ENCODE results near the gene CCDC60. TPM values are rescaled to one million over a fixed set of nuclear protein-coding genes. Genes with fewer than 3 reads are reported as not detected.
"Not testable (repeated sequence)": the region's sequence is repeated elsewhere in the genome, so short reads cannot be mapped to it uniquely, and the experiment has no call there.

Gene CCDC60
- total and polyA plus RNA-seq, 8 donors, result 4.1 TPM; not detected in 7

DNA sequence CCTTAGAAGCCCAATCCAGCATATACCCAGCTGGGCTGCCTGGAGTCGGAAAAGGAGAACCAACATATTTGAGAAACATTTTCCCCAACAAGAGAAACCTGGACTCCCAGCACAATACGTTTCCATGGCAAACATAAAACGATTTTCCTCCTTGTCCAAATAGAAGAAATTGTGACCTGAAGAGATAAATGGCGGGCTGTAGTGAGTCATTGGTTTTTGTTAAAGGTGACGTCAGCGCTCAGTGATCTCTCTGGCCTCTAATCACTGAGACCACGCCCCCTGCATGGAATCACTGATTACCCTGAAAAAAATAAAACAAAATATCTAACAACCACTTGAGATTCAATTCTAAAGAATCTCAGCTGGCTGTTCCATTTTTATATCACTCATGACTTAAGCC, 6.0 kb downstream of the CCDC60 start:
- Histone ChIP-seq H3K4me1 (no peaks in the 10 kb centered on the region), H3K9me3 (no peaks in the 10 kb centered on the region), H3K36me3 (no peaks in the 10 kb centered on the region), H3K4me3 (no peak overlapping the region), H3K27ac (no peak overlapping the region), H3K27me3 (no peaks in the 10 kb centered on the region)
- no peak for DNase-seq
- TF ChIP-seq EP300 (IDR thresholded peaks at IDR 0.05), result no peak
- TF ChIP-seq POLR2AphosphoS5 (IDR thresholded peaks at IDR 0.05), result no peak
- TF ChIP-seq POLR2A (IDR thresholded peaks at IDR 0.05), result no peak
- WGBS, 5 donors, result 56 to 74% (median 60%) methylated on average over 7 of the region's 7 CpGs
- intact Hi-C loops (cut with DNase I; ENCODE audit: low total_unique reads), result no loop called here

GRCh38 chr12:119341020-119341419, 6.5 kb downstream of the CCDC60 start:
- intact Hi-C loops (cut with DNase I; ENCODE audit: low total_unique reads), result no loop called here
- whole genome bisulfite sequencing, 5 donors, result 74 to 82% (median 78%) methylated on average over 5 of the region's 5 CpGs
- TF ChIP-seq POLR2A (IDR thresholded peaks at IDR 0.05), result no peak
- TF ChIP-seq EP300 (IDR thresholded peaks at IDR 0.05), result no peak
- no peak for TF ChIP-seq POLR2AphosphoS5 (IDR thresholded peaks at IDR 0.05)
- TF ChIP-seq, protein P1, sequence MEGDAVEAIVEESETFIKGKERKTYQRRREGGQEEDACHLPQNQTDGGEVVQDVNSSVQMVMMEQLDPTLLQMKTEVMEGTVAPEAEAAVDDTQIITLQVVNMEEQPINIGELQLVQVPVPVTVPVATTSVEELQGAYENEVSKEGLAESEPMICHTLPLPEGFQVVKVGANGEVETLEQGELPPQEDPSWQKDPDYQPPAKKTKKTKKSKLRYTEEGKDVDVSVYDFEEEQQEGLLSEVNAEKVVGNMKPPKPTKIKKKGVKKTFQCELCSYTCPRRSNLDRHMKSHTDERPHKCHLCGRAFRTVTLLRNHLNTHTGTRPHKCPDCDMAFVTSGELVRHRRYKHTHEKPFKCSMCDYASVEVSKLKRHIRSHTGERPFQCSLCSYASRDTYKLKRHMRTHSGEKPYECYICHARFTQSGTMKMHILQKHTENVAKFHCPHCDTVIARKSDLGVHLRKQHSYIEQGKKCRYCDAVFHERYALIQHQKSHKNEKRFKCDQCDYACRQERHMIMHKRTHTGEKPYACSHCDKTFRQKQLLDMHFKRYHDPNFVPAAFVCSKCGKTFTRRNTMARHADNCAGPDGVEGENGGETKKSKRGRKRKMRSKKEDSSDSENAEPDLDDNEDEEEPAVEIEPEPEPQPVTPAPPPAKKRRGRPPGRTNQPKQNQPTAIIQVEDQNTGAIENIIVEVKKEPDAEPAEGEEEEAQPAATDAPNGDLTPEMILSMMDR (IDR thresholded peaks at IDR 0.05), result no peak

GRCh38 chr12:119341988-119342387, 7.5 kb downstream of the CCDC60 start:
- Histone ChIP-seq H3K27ac (no peak overlapping the region), H3K9me3 (no peaks in the 10 kb centered on the region), H3K4me1 (no peaks in the 10 kb centered on the region), H3K27me3 (no peaks in the 10 kb centered on the region), H3K4me3 (no peak overlapping the region), H3K36me3 (no peaks in the 10 kb centered on the region)
- no peak for TF ChIP-seq POLR2AphosphoS5 (IDR thresholded peaks at IDR 0.05)
- TF ChIP-seq EP300 (IDR thresholded peaks at IDR 0.05), result no peak
- TF ChIP-seq POLR2A (IDR thresholded peaks at IDR 0.05), result no peak
- TF ChIP-seq, protein P1 (IDR thresholded peaks at IDR 0.05), result no peak
- no peak for DNase-seq
- intact Hi-C loops (cut with DNase I; ENCODE audit: low total_unique reads), result no loop called here
- 75 to 85% (median 81%) methylated on average over 2 of the region's 2 CpGs for WGBS, 5 donors

More at GRCh38 chr12:119341020-119341419, 6.5 kb downstream of the CCDC60 start:
- no peaks in the 10 kb centered on the region for H3K4me1 ChIP-seq
- no peaks in the 10 kb centered on the region for H3K9me3 ChIP-seq
- H3K36me3 ChIP-seq, result no peaks in the 10 kb centered on the region
- H3K27ac ChIP-seq, result no peak overlapping the region
- DNase-seq, result no peak
- no peak overlapping the region for H3K4me3 ChIP-seq
- no peaks in the 10 kb centered on the region for H3K27me3 ChIP-seq

- intact Hi-C loops (cut with DNase I; ENCODE audit: low total_unique reads), result no loop called here
- Histone ChIP-seq H3K36me3 (no peaks in the 10 kb centered on the region), H3K4me1 (no peaks in the 10 kb centered on the region), H3K4me3 (no peak overlapping the region), H3K9me3 (no peaks in the 10 kb centered on the region), H3K27ac (no peak overlapping the region), H3K27me3 (no peaks in the 10 kb centered on the region)
- no peak for DNase-seq
- TF ChIP-seq EP300 (IDR thresholded peaks at IDR 0.05), result no peak
- TF ChIP-seq, protein P1 (IDR thresholded peaks at IDR 0.05), result no peak
- TF ChIP-seq POLR2A (IDR thresholded peaks at IDR 0.05), result no peak
- TF ChIP-seq POLR2AphosphoS5 (IDR thresholded peaks at IDR 0.05), result no peak
- WGBS, 5 donors, result 84 to 98% (median 95%) methylated on average over 7 of the region's 7 CpGs
These were observed 8.6 kb downstream of the CCDC60 start for GRCh38 chr12:119343130-119343529.

- Histone ChIP-seq H3K36me3 (no peaks in the 10 kb centered on the region), H3K4me3 (no peak overlapping the region), H3K4me1 (peaks cover 0 to 7% (median 0%) of the 10 kb centered on the region in 4 donors), H3K9me3 (peaks cover 0 to 10% (median 5%) of the 10 kb centered on the region in 4 donors), H3K27ac (no peak overlapping the region), H3K27me3 (no peaks in the 10 kb centered on the region)
- intact Hi-C loops (cut with DNase I; ENCODE audit: low total_unique reads), result no loop called here
- WGBS, 5 donors, result 14 to 30% (median 23%) methylated on average over 4 of the region's 4 CpGs
- TF ChIP-seq EP300 (IDR thresholded peaks at IDR 0.05), result no peak
- TF ChIP-seq POLR2AphosphoS5 (IDR thresholded peaks at IDR 0.05), result no peak
- no peak for TF ChIP-seq POLR2A (IDR thresholded peaks at IDR 0.05)
- TF ChIP-seq, protein P1 (IDR thresholded peaks at IDR 0.05), result no peak
- DNase-seq, result peak in 1 of 2 donors; percentile 18
These were observed 19.6 kb downstream of the CCDC60 start for GRCh38 chr12:119354172-119354571.

- H3K4me3 ChIP-seq; DNase-seq; H3K27me3 ChIP-seq; H3K36me3 ChIP-seq; intact Hi-C loops (cut with DNase I; ENCODE audit: low total_unique reads); H3K27ac ChIP-seq; H3K9me3 ChIP-seq; H3K4me1 ChIP-seq: not testable (repeated sequence)
- WGBS, 5 donors, result 95 to 98% (median 96%) methylated on average over 8 to 30 of the region's 33 CpGs
These were observed 25.8 kb downstream of the CCDC60 start for GRCh38 chr12:119360366-119360765.

All from stomach (tissue), 9 donors.